Fibroblast of skin of left biceps (primary cell): Measurements from ENCODE around the gene STAMBPL1.
"Not testable (repeated sequence)": the region's sequence is repeated elsewhere in the genome, so short reads cannot be mapped to it uniquely, and the experiment has no call there.

Experiments used
- DNase-seq, 2 experiments: peaks; one replicate each; pipeline ENCODE4 v3.0.0-alpha.2; 2013; ENCODE audit warnings: low read depth in 2 of 2

Gene STAMBPL1

DNA sequence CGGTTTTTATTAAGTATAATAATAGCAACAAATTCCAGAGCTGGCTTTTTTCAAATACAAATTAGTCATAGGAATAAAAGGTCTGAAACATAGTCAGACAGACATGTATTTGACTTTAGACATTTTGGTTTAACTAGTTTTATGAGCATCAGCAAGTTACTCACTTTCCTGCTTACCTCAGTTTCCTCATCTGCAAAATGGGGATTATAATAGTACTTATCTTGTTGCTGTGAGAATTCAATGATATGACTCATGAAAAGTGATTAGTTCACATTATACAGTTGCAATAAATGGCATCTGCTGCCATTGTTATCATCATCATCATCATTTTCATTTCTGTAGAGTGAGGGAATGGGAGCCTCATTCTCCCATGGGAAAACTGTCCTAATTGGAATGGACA, 39.0 kb downstream of the STAMBPL1 start:
- no peak for DNase-seq

DNA sequence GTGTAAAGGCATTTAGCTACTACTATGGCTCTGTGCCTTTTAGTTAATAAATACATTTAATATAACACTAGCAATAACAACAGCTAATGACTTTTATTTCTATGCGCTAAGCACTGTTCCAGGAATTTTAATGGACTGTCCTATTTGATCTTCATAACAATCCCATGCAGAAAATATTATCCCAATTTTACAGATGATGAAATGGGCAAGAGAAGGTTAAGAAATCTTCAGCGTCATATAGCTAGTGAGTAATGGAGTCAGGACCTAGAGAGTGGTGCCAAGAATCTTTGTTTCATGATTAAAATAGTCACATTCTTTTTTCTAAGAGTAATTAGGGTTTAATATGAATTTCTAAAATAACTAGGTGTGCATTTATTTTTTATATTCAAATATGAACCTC, 40.2 kb downstream of the STAMBPL1 start:
- no peak for DNase-seq

DNA sequence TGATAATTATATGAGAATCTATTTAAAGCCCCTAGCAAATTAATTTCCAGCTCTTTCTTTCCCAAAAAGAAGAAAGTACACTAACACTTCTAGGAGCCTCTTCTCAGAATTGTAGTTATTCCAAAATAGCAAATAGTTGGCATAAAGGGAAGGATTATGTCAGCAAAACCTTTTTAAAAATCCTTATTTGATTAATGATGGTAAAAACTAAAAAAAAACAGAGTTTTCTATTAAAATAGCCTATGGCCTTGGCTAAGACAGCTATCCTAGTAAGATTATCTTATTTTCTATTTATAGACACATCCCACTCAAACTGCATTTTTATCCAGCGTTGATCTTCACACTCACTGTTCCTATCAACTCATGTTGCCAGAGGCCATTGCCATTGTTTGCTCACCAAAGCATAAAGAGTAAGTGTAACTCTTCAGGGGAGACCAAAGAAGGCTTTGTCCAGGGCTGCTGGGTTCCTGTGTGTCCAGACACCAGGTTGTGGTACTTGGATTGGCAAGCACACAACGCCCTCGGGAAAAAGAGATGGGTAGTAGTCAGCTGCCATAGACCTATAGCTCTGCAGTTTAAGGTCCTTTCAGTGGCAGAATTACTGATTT, 41.0 kb downstream of the STAMBPL1 start:
- no peak for DNase-seq

DNA sequence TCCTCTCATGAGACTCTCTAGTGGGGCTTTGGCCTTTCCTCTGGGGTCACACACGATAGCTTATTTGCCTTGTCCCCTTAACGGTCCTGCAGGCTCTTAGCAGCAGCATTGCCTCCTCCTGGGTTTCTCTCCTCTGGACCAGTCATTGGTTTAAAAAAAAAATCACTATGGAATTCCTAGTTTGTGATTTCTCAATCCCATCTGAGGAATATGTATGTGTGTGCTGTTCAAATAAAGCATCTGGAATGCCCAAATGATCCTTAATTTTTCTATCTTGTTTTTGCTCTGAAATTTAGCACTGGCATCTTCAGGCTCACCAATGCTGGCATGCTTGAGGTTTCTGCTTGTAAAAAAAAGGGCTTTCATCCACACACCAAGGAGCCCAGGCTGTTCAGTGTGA, 42.0 kb downstream of the STAMBPL1 start:
- DNase-seq: no peak

- DNase-seq: no peak
Measured at GRCh38 chr10:88923520-88923919, 43.5 kb downstream of the STAMBPL1 start.

DNA sequence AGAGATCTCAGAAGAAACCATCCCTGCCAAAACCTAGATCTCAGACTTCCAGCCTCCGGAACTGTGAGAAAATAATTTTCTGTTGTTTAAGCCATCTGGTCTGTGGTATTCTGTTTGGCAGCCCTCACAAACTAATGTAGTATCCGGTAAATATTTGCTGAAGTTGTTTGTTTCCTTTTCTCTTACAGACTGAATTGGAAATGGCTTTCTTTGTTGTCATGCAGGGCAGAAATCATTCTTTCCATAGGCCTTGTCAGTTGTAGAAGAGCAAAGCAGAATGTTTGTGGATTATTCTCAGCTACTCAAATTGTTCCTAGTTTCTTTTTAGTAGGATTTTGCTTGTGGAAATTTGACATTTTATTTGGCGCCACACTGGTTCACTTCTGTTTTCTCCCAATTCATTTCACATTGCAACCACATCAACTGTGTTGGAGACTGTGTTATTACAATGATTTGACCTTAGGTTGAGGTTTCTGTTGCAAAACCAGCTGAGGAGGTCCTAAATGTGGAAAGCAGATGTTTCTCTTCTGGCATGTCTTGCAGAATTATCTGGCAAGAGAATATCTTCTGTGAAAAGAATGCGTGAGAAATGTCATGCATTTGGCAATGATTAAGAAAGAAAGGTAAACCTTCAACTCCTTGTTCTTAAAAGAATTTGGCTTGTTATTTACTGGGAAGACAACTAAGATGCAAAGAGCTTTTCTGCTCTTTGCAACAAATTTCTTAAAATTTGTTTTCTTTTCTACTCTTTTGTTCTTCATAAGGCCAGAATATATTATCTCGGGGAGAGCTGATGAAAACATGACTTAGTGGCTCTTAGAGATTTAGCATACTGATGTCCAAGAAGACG, 46.7 kb downstream of the STAMBPL1 start:
- peak; percentile 94 to 95 for DNase-seq

GRCh38 chr10:88927416-88927690, 47.3 kb downstream of the STAMBPL1 start:
- no peak for DNase-seq

GRCh38 chr10:88928254-88928653, 48.2 kb downstream of the STAMBPL1 start:
- no peak for DNase-seq

DNA sequence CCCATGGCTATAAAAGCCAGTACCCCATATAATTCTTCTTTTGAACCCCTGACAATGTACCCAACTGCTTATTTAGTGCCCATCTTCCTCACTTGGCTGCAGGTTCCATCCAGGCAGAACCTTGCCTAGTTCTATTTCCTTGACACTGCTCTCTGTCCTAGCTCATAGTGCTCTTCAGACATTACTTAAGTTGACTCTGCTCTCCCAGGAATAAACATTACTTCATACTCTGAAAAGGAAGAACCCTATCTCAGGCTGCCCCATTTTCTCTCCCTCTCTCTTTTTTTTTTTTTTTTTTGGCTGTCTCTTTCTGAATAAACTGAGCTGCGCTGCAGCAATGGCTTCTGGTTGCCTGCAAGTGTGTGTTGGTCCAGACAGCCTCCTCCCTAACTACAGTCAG, 51.5 kb downstream of the STAMBPL1 start:
- DNase-seq: no peak

DNA sequence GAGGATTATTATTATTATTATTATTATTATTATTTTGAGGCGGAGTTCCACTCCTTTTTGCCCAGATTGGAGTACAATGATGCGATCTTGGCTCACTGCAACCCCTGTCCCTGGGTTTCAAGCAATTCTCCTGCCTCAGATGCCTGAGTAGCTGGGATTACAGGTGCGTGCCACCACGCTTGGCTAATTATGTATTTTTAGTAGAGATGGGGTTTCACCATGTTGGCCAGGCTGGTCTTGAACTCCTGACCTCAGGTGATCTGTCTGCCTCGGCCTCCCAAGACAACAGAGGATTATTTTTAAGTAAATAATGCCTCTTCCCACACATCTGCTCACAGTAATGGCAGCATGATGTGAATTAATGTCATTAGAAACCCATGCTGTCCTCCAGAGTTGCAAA, 52.0 kb downstream of the STAMBPL1 start:
- DNase-seq: not testable (repeated sequence)

GRCh38 chr10:88932539-88933256, 52.7 kb downstream of the STAMBPL1 start:
- peak; percentile 54 to 60 for DNase-seq

- DNase-seq: no peak
Measured at GRCh38 chr10:88933564-88933963, 53.5 kb downstream of the STAMBPL1 start.

GRCh38 chr10:88934900-88935672, 55.0 kb downstream of the STAMBPL1 start:
- DNase-seq: peak; percentile 48 to 51

- no peak for DNase-seq
Measured at GRCh38 chr10:88936656-88937055, 56.6 kb downstream of the STAMBPL1 start.

GRCh38 chr10:88938039-88938438, 58.0 kb downstream of the STAMBPL1 start:
- no peak for DNase-seq

- no peak for DNase-seq
Measured at GRCh38 chr10:88938938-88939337, 58.9 kb downstream of the STAMBPL1 start.

DNA sequence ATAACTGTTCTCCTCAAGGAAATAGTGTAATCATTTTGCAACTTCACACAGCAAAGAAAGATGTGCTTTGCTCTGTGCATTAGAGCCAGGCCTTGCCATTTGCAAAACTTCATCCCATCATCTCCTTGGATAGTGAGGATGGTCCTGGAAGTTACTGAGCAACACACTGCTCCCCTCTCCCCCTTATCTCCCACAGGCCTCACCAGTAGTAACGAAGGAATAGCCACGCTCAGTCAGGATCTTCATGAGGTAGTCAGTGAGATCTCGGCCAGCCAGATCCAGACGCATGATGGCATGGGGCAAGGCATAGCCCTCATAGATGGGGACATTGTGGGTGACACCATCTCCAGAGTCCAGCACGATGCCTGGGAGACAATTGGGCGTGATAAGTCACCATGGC, 61.0 kb downstream of the STAMBPL1 start:
- DNase-seq: no peak

- DNase-seq: no peak
Measured at GRCh38 chr10:88943778-88944177, 63.7 kb downstream of the STAMBPL1 start.

GRCh38 chr10:88944813-88945212, 64.8 kb downstream of the STAMBPL1 start:
- no peak for DNase-seq

- no peak for DNase-seq
Measured at GRCh38 chr10:88946200-88946599, 66.2 kb downstream of the STAMBPL1 start.

DNA sequence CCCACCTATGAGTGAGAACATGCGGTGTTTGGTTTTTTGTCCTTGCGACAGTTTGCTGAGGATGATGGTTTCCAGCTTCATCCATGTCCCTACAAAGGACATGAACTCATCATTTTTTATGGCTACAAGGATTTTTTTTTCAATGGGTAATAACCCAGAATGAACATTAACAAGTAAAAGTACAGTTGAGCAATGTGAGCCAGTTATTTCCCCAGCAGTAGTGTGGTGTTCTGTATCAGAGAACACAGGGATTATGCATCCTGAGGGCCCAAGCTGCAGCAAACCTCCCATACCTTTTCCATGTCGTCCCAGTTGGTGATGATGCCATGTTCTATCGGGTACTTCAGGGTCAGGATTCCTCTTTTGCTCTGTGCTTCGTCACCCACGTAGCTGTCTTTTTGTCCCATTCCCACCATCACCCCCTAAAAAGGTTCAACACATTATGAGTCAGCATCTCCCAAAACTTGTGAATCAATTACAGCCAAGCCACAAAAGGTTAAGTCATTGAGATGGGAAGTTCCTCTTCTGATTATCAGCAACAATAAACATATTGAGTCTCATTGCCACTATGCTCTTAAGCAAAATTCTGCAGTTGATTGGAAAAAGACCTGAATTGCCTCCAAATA, 67.0 kb downstream of the STAMBPL1 start:
- DNase-seq: no peak

DNA sequence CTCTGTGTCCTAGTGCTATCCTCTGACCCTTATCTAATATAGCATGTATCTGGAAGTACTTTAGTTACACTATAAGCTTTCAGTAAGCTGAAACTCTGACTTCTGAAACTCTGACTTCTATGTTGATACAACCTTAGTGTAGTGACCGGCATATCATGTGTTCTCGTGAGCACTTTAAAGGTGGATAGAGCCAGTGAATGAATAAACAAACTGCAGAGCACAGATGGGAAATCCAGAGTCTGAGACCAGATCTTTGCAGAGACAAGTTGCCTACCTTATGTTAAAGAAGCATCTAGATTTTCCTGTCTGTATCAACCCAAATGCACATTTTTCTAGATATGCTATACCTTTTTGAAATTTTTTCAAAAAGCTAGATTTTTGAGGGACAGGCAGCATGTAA, 69.0 kb downstream of the STAMBPL1 start:
- DNase-seq: no peak
